PC-9 (cell line): ENCODE data around the gene GATAD1.
"Not testable (repeated sequence)": the region's sequence is repeated elsewhere in the genome, so short reads cannot be mapped to it uniquely, and the experiment has no call there.

Experiments
- EZH2 ChIP-seq: fragments of 200-600 bp; sonication (generic); IDR thresholded peaks from 2 replicates; pipeline ENCODE4 v1.8.0; 2017; ENCODE audit warnings: antibody characterized with exemption, low read depth
- TF ChIP-seq, protein P1 (sequence below): fragments of 200-600 bp; sonication (generic); conservative IDR thresholded peaks from 2 replicates; pipeline ENCODE4 v1.6.1; 2017; ENCODE audit warnings: mixed run types, antibody characterized with exemption, mild to moderate bottlenecking, moderate library complexity

DNA sequence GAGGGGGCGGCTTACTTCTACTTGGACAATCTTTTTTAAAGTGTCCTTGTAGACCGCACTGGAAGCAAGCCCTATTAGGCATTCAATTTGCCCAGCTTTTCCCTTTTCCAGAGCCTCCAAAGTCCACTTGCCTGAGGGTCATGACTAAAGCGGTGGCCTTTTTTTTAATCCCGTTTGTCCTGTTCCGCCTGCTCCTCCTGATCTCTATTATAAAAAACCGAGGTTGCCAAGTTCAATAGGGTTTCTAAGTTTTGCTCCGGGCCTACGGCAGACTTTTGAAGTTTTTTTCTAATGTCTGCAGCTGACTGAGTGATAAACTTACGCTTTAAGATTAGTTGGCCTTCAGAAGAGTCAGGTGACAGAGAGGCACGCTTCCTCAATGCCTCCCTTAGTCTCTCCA lies 26.7 kb downstream of the GATAD1 start:
- TF ChIP-seq, protein P1, sequence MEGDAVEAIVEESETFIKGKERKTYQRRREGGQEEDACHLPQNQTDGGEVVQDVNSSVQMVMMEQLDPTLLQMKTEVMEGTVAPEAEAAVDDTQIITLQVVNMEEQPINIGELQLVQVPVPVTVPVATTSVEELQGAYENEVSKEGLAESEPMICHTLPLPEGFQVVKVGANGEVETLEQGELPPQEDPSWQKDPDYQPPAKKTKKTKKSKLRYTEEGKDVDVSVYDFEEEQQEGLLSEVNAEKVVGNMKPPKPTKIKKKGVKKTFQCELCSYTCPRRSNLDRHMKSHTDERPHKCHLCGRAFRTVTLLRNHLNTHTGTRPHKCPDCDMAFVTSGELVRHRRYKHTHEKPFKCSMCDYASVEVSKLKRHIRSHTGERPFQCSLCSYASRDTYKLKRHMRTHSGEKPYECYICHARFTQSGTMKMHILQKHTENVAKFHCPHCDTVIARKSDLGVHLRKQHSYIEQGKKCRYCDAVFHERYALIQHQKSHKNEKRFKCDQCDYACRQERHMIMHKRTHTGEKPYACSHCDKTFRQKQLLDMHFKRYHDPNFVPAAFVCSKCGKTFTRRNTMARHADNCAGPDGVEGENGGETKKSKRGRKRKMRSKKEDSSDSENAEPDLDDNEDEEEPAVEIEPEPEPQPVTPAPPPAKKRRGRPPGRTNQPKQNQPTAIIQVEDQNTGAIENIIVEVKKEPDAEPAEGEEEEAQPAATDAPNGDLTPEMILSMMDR: not testable (repeated sequence)
- TF ChIP-seq EZH2: not testable (repeated sequence)
